ENCODE data around the gene TLR6.

GRCh38 chr4:38857354-38858096, 908 bp upstream of the TLR6 start:
- TF ChIP-seq PATZ1 (CRISPR knock-in tag; IDR thresholded peaks at IDR 0.05; ENCODE audit: borderline replicate concordance) (no peak; the same call in 1 of the 2 replicates), POU6F1 (CRISPR knock-in tag; IDR thresholded peaks at IDR 0.05; ENCODE audit: borderline replicate concordance, low read depth) (no peak), ZFP30 (CRISPR knock-in tag; IDR thresholded peaks at IDR 0.05) (no peak), ESRRG (CRISPR knock-in tag; IDR thresholded peaks at IDR 0.05) (no peak), ZNF8 (CRISPR knock-in tag; IDR thresholded peaks at IDR 0.05) (no peak)

Data from SK-N-SH treated with all-trans-retinoic acid at 6 μM for 48 hours (cell line).